Retinal pigment epithelial cell (primary cell): ENCODE results near the gene FAT2.

ENCODE experiments used
- DNase-seq: peaks from one replicate; pipeline ENCODE4 v3.0.0-alpha.2; 2010; ENCODE audit warnings: low read depth
- H3K4me3 ChIP-seq: 2 replicates; pipeline ENCODE4 v1.5.1; 2011; ENCODE audit warnings: mild to moderate bottlenecking, low read length, control low read depth, moderate library complexity
- CTCF ChIP-seq: conservative IDR thresholded peaks from 2 replicates; pipeline ENCODE4 v1.5.1; 2011; ENCODE audit warnings: low read depth, low read length, control low read depth, inconsistent platforms

Gene FAT2

DNA sequence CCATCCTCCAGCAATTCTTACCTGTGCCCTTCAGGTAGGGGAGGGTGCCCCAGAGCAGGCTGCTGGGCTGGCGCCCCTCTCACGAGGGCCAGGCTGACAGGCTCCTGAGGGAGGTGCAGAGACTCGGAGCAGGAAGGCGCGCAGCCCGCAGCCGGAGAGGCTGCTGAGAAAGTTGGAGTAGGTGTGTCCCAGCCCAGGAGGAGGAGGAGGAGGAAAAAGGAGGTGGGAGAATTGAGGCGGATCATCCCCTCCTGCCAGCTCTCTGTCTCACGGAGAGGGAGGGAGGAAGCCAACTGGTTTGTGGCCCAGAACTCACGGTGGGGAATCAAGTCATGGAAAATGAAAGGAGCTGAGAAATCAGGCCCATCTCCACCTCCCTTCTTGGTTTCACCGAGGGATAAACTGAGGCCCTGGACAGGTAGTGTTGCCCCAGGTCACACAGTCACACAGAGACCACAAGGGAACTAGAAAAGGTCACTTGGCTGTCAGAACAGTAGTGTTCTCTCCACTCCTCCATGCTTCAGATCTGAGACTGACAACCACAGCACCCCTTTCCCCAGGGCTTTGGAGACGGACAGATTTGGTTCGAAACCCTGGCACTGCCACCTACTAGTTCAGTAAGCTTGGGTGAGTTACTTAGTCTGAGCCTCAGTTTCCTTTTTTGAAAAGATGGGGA, at the start of gene FAT2:
Gene FAT2, minus strand, starts transcription at position 188 of the 676 bp plus-strand sequence. CDS start 22,400 bp downstream, outside the sequence.
- no peak for DNase-seq
- no peak for TF ChIP-seq CTCF
- H3K4me3 ChIP-seq = no peak within 1 kb of the TSS

- no peak overlapping the region for H3K4me3 ChIP-seq
- TF ChIP-seq CTCF = no peak
- no peak for DNase-seq
Observed at GRCh38 chr5:151638619-151639018, 47.5 kb upstream of the FAT2 start.

- TF ChIP-seq CTCF = no peak
- H3K4me3 ChIP-seq = no peak overlapping the region
- DNase-seq = no peak
Observed at GRCh38 chr5:151637676-151638075, 46.5 kb upstream of the FAT2 start.

DNA sequence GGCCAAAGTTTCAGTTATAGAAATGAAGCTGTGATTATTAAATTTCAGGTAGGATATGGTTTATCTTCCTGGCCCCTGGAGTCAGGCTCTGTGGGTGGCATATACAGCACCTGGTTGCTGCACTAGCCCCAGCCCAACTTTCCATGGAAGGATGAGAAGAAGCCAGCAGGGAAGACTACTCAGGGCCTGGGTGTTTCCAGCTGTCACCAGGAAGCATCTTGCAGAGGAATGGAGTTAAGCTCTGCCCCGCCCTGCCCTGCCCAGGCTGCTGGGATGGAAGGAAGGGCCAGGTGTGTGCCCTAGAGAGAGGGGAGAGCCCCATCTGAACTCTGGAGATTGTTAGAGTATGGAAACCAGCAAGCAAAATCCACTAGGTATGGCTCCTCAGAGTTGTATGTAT, 42.8 kb upstream of the FAT2 start:
- no peak overlapping the region for H3K4me3 ChIP-seq
- DNase-seq = no peak
- no peak for TF ChIP-seq CTCF

DNA sequence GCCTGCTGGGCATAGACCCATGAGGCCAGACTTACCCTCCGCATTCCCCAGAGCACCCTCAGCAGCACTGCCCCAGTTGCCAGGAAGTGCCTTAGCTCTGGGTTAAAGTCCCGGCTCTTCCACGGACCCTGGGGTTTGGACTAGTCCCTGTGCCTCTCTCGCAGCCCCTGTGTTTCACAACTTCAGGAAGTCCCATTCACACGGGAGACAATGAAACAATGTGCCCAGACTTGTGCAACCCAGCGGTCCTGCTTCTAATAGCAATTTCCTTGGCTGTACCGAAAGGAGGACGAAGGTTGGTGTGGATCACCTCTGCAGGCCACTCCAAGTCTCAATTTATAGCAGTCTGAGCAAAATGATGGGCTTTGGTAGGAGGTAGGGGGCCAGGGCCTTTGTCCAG, 41.8 kb upstream of the FAT2 start:
- TF ChIP-seq CTCF = no peak
- H3K4me3 ChIP-seq = no peak overlapping the region
- DNase-seq = no peak

DNA sequence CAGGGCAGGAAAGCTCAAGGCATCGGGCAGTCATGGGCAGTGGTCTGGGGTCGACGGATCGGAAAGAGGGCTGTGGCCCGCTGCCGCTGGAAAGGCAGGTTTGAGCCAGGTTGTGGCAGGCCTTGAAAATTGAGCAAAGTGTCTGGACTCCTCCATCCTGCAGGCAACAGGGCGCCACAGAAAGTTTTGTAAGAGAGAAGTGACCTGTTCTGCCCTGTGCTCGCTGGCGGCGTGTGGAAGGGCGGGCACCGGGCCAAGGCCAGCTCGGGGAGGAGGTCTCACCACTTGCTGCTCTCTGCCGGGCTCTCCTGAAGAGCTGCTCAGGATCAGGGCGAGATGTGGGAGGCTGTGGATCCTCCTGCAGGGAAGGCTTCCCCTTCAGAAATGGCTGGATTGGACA, 41.4 kb upstream of the FAT2 start:
- TF ChIP-seq CTCF = no peak
- H3K4me3 ChIP-seq = no peak overlapping the region

DNA sequence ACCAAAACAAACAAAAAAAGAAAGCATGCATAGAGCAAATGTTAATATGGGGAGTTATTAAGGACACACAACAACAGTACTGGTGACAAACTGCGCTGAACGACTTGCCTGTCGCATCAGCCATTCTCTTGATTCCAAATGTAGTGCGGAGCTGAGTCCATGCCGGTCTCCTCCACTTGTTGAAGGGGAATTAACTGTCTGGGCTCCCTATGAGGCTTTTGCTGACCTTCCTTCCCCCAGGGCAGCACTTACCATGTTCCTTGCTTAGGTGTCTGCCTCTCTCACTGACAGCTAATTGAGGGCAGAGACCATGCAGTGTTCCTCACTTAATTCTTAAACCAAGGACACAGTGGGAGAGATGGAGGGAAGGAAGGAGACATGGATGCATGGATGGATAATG, 40.8 kb upstream of the FAT2 start:
- no peak for DNase-seq
- H3K4me3 ChIP-seq = no peak overlapping the region
- TF ChIP-seq CTCF = no peak

More for the DNA sequence above, 41.4 kb upstream of the FAT2 start:
- DNase-seq = no peak
